HG02981 (cell line): ENCODE measurements around the gene SH3RF3.

Experiments
- ATAC-seq: cut with Tn5 transposase; IDR thresholded peaks from one replicate; pipeline ENCODE4 v1.9.1; 2021; ENCODE audit warnings: mild to moderate bottlenecking, moderate library complexity; ENCODE audit not compliant: unreplicated experiment

SH3RF3 gene

DNA sequence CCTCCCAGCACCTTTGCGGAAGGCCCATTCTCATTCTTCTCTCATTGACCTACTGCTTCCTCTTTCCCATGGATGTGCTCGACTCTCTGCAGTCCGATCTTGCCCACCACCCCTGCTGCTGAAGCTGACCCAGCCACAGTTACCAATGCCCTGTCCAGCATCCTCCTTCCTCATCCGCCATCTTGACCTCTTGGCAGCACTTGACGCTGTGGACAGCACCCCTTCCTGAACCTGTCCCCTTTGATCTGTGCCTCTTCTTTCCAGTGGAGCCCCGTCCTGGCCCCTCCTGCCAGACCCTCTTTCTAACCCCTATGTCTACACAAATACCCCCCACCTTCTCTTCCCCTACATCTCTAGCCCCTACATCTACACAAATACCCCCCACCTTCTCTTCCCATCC, 275.7 kb downstream of the SH3RF3 start:
- ATAC-seq = no peak

DNA sequence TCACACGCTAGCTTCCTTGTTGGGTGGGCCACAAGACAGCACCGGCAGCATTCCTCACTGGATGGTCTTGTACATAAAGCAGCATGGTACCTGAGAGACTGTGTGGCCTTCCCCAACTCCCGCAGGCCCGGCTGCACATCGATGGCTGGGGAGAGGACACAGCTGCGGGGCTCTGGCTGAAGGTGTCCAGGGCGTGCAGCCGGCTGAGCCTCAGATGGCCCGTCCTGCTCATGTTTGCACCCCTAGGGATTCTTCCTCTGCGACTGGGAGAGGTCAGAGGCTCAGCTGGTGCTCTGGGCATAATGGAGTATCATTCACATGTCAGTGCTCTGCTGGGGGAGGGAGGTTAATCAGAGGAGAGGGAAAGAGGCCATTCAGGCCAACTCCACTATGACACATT, 276.9 kb downstream of the SH3RF3 start:
- ATAC-seq = no peak

GRCh38 chr2:109406301-109406700, 277.3 kb downstream of the SH3RF3 start:
- ATAC-seq = no peak

DNA sequence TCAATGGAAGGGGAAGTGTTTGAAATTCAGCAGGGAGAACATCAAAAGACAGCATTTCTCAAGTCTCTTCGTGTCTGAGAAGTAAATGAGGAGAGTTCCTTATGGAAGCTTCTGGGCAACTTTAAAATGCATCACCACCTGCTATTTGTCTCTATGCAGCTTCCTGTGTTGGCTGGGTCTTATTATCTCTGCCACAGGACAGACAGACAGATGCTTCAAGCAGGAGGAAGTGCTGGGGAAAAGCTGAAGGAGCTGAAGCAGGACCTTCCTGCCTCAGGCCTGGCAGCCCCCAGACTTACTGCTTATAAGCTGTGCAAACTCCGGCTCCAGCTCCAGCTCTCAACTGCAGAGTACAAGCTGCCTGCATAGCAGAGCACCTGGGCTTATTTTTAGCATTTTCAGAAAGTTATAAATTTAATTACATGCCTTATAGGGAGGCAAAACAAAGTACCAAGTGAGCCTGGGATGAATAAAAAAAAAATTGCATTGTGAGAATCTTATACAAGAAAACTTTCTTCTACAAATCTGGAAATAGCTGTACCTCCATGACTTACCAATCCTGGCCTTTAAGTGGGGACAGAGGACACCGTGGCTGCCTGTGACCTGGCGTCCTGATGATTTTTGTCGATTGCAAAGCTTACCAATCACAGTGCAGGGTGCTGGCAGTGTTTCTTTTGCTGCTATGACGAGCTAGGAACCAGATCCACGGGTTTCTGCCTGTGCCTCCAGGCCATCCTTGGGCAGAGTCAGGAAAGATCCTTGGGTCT, 278.5 kb downstream of the SH3RF3 start:
- no peak for ATAC-seq

DNA sequence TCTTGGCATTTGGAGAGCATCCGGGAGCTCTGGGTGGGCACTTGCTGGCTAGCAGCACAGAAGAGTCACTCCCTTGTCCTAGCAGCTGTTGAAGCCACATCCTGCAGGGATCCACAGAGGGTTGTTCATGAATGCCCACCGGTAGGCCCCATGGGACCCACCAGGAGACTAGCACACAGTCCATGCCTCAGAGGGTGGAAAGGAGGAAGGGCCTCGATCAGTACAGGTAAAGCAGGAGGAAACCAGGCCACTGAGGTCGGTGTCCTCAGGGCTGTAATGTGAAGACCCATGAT, 279.0 kb downstream of the SH3RF3 start:
- ATAC-seq = no peak

- ATAC-seq = no peak
Measured at GRCh38 chr2:109409321-109410038, 280.5 kb downstream of the SH3RF3 start.

DNA sequence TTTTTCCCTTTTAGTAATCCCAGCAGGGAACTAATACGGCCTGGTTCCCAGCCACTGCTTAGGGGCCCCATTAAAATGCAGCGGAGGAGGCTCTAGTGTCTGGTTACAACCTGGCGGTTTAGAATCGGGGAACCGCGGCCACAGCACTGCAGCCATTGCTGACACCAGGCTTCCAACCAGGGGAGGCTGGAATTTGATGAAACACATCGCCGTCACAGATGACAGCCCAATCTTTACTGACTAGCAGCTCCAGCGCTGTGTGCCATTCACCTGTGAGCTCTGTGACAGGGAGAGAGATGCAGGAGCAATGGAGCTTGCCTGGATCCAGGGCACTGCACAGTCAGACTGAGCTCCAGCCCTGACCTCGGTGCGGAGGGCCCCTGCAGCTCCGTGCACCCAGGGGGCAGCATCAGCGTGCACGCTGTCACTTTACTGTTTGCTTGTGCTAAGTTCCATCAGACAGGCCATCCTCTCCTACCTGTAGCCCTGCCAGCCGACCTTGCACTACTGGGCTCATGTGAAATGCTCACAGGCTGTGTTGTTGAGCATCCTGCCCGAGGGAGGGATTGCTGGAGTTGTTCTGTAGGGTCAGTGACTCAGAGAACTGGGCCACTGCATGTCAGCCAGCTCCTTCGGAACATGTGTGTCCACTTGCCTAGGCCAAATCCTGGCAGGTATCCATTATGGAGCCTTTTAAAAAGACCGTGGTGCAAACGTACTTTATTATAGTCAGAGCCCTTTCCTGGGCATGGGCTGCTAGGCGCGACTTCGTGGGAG, 281.2 kb downstream of the SH3RF3 start:
- no peak for ATAC-seq

DNA sequence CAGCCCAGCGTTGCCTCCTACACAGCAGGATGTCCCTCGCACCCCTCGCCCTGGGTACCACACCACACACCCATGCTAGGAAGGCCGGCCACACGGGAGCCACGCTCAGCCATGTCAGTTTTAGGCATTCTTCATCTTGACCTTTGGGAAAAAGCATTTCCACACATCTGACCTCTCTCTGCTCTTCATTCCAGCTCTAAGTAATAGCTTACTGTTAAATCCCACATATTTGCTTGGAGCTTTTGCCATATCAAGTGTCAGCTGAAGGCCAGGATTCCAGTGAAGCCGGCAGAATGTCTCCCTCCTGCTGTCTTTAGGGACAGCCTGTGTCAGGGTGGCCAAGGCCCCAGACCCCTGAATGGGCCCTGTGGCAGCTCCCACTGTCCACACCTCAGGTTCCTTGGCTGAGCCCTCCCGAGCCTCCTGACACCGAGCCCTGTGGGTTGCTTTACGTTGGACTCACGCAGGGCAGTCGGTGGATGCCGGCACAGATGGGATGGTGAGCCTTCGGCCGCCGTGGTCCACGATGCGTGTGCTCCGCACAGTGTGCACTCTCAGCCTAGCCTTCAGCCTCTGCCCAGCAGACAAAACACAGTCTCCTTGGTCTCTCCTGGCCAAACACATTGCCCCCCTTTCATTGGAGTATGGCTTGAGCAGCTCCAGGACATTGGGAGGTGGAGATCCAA, 282.8 kb downstream of the SH3RF3 start:
- ATAC-seq = no peak

DNA sequence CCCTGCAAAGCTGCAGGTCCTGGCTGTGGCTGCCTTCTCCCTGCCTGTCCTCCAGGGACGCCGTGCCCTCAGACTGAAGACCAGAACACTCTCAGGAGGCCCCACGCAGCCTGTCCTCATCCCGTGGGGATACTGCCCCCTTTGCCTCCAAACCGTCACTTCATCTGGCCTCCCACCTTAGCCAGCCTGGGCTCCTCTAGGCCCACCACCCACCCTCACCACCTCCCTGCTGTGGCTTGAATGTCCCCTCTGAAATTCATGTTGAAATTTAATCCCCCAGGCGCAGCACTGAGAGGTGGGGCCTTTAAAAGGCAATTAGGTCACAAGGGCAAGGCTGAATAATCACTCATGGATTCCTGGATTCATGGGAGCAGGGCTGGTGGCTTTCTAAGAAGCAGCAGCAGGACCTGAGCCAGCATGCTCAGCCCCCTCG, 286.6 kb downstream of the SH3RF3 start:
- ATAC-seq = no peak

DNA sequence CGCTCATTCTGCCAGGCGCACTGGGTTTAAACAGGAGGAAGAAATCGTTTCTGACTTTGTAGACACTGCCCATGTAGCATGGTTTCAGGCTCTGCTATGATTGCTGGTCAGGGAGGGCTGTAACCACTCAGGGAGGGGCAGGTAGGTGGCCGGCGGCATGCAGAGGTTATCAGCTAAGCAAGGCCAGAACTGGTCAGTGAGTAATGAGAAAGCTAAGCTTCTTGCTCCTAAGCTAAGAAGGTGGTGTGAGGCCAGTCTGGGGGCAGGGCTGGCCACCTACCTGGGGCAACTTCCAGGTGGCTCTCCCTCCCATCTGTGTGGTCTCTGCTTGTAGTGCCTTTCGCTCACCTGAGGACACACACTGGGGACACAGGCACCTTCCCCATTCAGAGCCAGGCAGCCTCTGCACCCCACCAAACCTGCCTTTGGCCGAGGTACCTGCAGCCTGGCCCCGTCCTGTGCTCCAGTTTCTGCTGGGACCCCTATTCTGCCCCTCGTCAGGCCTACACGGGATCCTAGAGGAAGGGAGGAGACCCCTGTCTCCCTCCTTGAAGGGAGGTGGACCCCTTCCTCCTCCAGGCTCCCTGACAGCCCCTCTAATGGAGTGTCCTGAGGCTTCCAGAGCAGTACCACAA, 288.8 kb downstream of the SH3RF3 start:
- no peak for ATAC-seq

DNA sequence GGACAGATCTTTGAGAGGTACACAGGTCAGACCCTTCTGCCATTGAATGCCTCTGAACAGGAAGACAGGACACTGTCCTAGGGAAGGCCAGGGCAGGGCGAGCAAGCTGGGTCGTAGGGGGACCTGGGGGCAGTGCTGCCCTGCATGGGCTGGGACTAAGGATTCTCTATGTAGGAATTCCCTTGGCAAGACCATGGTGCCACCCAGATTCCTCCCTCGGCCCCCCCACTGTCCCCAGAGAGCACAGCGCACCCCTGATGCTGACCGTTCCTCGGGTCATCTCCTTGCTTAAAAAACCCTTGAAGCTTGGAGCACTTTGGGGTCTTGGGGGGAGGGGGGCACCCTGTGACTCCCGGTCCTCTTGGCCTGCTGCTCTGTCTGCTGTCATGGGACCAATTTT, 289.7 kb downstream of the SH3RF3 start:
- no peak for ATAC-seq

GRCh38 chr2:109419171-109419756, 290.3 kb downstream of the SH3RF3 start:
- ATAC-seq = no peak

- ATAC-seq = no peak
Measured at GRCh38 chr2:109419960-109420370, 291.0 kb downstream of the SH3RF3 start.

DNA sequence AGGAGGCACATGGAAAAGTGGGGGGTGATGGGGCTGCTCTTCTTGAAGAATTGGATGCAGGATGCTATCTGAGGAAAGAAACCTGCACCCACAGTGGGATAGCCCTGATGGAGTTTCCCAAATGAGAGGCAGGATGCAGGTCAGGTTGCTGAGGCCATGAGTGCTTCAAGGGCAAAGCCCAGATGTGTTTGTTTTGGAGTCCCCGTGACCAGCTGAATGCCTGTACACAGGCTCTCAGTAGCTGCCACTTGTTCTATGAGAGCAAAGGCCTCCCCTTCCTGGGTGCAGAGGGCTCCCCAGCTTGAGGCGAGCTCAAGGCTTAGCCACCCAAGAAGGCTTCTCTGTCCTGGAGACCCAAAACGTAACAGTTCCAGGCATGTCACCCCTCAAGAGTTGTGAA, 292.1 kb downstream of the SH3RF3 start:
- no peak for ATAC-seq

- no peak for ATAC-seq
Measured at GRCh38 chr2:109421642-109422041, 292.6 kb downstream of the SH3RF3 start.

- ATAC-seq = no peak
Measured at GRCh38 chr2:109422071-109422757, 293.2 kb downstream of the SH3RF3 start.

DNA sequence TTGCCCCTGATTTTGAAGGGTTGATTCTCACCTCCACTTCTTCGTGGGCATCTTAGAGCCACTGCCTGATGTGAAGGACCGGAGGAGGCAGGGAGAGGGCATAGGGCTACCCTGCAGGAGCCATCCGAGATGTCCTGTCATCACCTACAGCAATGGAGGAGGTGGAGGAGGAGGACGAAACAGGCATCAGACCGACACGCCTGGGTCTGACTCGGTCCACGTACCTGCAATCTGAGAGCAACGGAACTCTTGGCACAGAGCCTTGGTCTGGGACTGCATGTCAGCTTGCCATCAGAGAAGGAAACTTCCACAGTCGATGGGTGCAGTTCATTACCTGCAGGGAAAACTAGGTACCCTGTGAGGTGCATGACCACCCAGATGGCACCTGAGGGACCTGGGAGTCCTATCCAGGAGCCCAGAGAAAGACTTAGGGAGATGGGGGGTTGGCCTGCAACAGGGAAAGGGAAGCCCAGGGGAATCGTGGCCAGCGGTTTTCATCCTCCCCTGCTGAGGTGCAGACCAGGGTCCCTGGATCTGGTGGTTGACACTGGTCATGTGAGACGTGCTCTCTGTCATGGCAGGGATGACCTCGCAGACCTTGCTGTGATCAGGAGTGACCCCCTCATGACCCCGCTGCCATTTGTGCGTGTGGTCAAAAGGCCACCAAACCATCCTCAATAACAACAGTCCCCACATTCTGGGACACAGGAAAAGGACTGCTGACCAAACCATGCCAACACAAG, 293.9 kb downstream of the SH3RF3 start:
- ATAC-seq = no peak

- ATAC-seq = no peak
Measured at GRCh38 chr2:109423556-109424359, 294.8 kb downstream of the SH3RF3 start.
